Ovary (tissue), 9 donors: ENCODE measurements around the gene DDX60. TPM values are rescaled to one million over a fixed set of nuclear protein-coding genes. Genes with fewer than 3 reads are reported as not detected.

Experiments
- DNase-seq, 5 donors: peaks; one replicate each; pipeline ENCODE4 v3.0.0-alpha.2; 2019 to 2020
- H3K27ac ChIP-seq, 2 donors: fragments of 200-600 bp; one replicate each; pipeline versions ENCODE4 v1.5.1 to v1.8.0; 2019 to 2022
- H3K27me3 ChIP-seq: fragments of 200-600 bp; one replicate; pipeline ENCODE4 v1.8.0; 2022
- H3K36me3 ChIP-seq: fragments of 200-600 bp; sonication (generic); one replicate; pipeline ENCODE4 v1.5.1; 2019
- H3K4me1 ChIP-seq: one replicate; pipeline ENCODE4 v1.8.1; 2013; ENCODE audit warnings: mild to moderate bottlenecking, moderate library complexity; ENCODE audit not compliant: insufficient read depth
- H3K4me3 ChIP-seq: fragments of 200-600 bp; sonication (generic); one replicate; pipeline ENCODE4 v1.5.1; 2017
- H3K9me3 ChIP-seq, 2 donors: fragments of 200-600 bp in 1 of 2; sonication (generic) in 1 of 2; one replicate each; pipeline versions ENCODE4 v1.5.1 to v1.8.1; 2013 to 2019; ENCODE audit warnings: mild to moderate bottlenecking in 1 of 2, moderate library complexity in 1 of 2
- CTCF ChIP-seq, 3 donors: fragments of 450-650 bp in 2 of 3; fragments of 200-600 bp in 1 of 3; IDR thresholded peaks; one replicate each; pipeline versions ENCODE4 v1.5.1 to v1.8.0; 2016 to 2022; ENCODE audit warnings: antibody characterized with exemption in 3 of 3, mild to moderate bottlenecking in 1 of 3
- EP300 ChIP-seq: sonication (generic); formaldehyde crosslinking; IDR thresholded peaks from one replicate; pipeline ENCODE4 v1.6.1; 2017; ENCODE audit warnings: antibody characterized with exemption
- POLR2A ChIP-seq: fragments of 450-650 bp; IDR thresholded peaks from one replicate; pipeline ENCODE4 v1.6.1; 2017; ENCODE audit warnings: antibody characterized with exemption, mild to moderate bottlenecking, moderate library complexity
- WGBS, 3 donors: extraction: QIAGEN DNeasy Blood & Tissue Kit in 1 of 3; methylation state at CpG; one replicate each; pipeline versions ENCODE4 v1.1.5 to v1.1.7; 2013 to 2017; 5-methylcytosine and 5-hydroxymethylcytosine counted together
- intact Hi-C, 4 donors: fragments of 100-400 bp; cut with DNase I; formaldehyde crosslinking; loops; one replicate each; pipeline versions ENCODE4 v1.11.0 to v1.15.1; 2022 to 2023
- polyA plus RNA-seq, 2 donors: library from polyadenylated mRNA; stranded (reverse); fragments of 200-250 nt in 1 of 2; fragments of 350-450 nt in 1 of 2; fragmentation: Illumina TruSeq in 1 of 2; extraction: RNeasy Lipid Tissue Mini Kit (QIAGEN cat#74804) in 1 of 2; gene quantifications; one replicate each; pipeline ENCODE4 v1.2.3, GENCODE V29; 2013 to 2014
- total RNA-seq, 7 donors: library from RNA; depleted of rRNA in 2 of 7; stranded (reverse); fragments of >200 nt in 2 of 7; fragmentation: NEBNext Ultra II Directional in 3 of 7; extraction: Animal tissue kit (Norgen Biotek cat#: 25700) in 3 of 7; gene quantifications; one replicate each; pipeline versions ENCODE4 v1.1.0 to v1.2.4, GENCODE V29; 2016 to 2023
- donor health status: DM: no; HTN: no; CAD: no; lungs with moderate emphysema.
- donor health status: DM: no; HTN: no; CAD: no.
- donor health status: Bipolar disorder and iron deficiency.
- donor health status: DM: yes; HTN: yes; CAD: no.
- donor health status: DM: no; HTN: no; CAD: no.
- donor health status: DM: yes; HTN: yes; CAD: no.

Gene DDX60
- total and polyA plus RNA-seq, 9 donors = 12.0 to 31.6 (median 24.8) TPM

DNA sequence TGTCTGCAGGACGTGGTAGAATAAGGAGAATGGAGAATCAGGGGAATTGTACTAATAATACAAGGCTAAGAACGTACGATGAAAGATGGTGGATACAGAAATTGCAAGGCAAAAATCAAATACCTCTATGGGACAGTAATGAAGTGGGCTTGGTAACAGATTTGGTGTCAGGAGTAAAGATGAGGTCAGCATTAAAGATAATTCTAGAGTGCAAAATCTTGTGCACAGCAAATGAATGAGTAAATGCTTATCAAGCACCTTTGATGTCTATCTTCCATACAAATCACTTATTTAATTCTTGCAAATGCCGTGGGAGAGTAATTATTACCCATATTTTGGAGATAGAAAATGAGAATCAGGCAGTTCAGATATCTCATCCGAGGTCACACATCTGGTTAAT, 70.9 kb downstream of the DDX60 start:
- Histone ChIP-seq H3K27me3 (no peaks in the 10 kb centered on the region), H3K4me1 (no peaks in the 10 kb centered on the region), H3K36me3 (no peaks in the 10 kb centered on the region), H3K4me3 (no peak overlapping the region), H3K9me3 (no peaks in the 10 kb centered on the region), H3K27ac (no peak overlapping the region)
- TF ChIP-seq POLR2A = no peak
- TF ChIP-seq CTCF (IDR thresholded peaks at IDR 0.05) = no peak
- TF ChIP-seq EP300 = no peak
- intact Hi-C loops = no loop called here
- no peak for DNase-seq
- 85 to 92% (median 92%) methylated on average over 5 of the region's 5 CpGs for WGBS, 3 donors

- DNase-seq = no peak
- no peaks in the 10 kb centered on the region for H3K36me3 ChIP-seq
- H3K9me3 ChIP-seq = peaks cover 0 to 3% of the 10 kb centered on the region in 2 donors
- no peak overlapping the region for H3K4me3 ChIP-seq
- intact Hi-C loops = no loop called here
- no peaks in the 10 kb centered on the region for H3K27me3 ChIP-seq
- H3K27ac ChIP-seq = no peak overlapping the region
- no peak for TF ChIP-seq CTCF (IDR thresholded peaks at IDR 0.05)
- TF ChIP-seq POLR2A = no peak
- no peak for TF ChIP-seq EP300
- WGBS, 3 donors = 80 to 96% (median 95%) methylated on average over 3 of the region's 3 CpGs
- H3K4me1 ChIP-seq = no peaks in the 10 kb centered on the region
These were observed 76.6 kb downstream of the DDX60 start for GRCh38 chr4:168241953-168242352.

DNA sequence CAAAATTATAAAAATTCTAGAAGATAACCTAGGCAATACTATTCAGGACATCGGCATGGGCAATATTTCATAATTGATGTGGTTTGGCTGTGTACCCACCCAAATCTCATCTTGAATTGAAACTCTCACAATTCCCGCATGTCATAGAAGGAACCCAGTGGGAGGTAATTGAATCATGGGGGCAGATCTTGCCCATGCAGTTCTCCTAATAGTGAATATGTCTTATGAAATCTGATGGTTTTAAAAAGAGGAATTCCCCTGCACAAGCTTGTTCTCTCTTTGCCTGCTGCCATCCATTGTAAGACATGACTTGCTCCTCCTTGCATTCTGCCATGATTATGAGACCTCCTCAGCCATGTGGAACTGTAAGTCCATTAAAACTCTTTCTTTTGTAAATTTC, 77.7 kb downstream of the DDX60 start:
- WGBS, 3 donors = 97 to 100% (median 97%) methylated on average over 2 of the region's 2 CpGs
- H3K4me3 ChIP-seq = no peak overlapping the region
- no peak for DNase-seq
- peaks cover 0 to 3% of the 10 kb centered on the region in 2 donors for H3K9me3 ChIP-seq
- no peak for TF ChIP-seq CTCF (IDR thresholded peaks at IDR 0.05)
- no peak for TF ChIP-seq POLR2A
- no peak for TF ChIP-seq EP300
- H3K36me3 ChIP-seq = no peaks in the 10 kb centered on the region
- no peaks in the 10 kb centered on the region for H3K4me1 ChIP-seq
- no peak overlapping the region for H3K27ac ChIP-seq
- H3K27me3 ChIP-seq = no peaks in the 10 kb centered on the region
- intact Hi-C loops = no loop called here

GRCh38 chr4:168221301-168221700, 97.3 kb downstream of the DDX60 start:
- Histone ChIP-seq H3K4me1 (peaks cover 1% of the 10 kb centered on the region), H3K36me3 (no peaks in the 10 kb centered on the region), H3K4me3 (no peak overlapping the region), H3K27ac (no peak overlapping the region), H3K27me3 (no peaks in the 10 kb centered on the region), H3K9me3 (no peaks in the 10 kb centered on the region)
- TF ChIP-seq POLR2A (no peak), EP300 (no peak), CTCF (IDR thresholded peaks at IDR 0.05) (no peak)
- no peak for DNase-seq
- 3 to 4% (median 4%) methylated on average over 2 of the region's 2 CpGs for WGBS, 3 donors
- intact Hi-C loops = no loop called here

DNA sequence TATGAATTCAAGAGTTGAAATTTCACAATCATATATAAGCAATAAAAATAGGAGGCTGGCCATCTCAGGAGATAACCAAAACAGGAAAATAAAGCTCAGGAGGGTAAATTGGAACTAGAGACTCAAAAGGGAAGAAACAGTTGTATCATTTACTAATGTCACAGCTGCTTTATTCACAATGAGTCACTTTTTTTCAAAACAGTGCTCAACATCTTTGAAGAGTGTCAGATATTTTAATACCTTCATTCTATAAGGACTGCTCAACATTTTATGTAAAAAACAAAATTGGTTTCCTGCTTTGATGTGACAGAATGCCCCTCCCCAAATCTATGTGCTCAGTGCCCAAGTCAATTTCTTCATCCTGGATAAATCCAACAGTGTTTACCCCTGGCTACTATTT, 97.7 kb downstream of the DDX60 start:
- no peak overlapping the region for H3K27ac ChIP-seq
- intact Hi-C loops = no loop called here
- no peak overlapping the region for H3K4me3 ChIP-seq
- peaks cover 1% of the 10 kb centered on the region for H3K4me1 ChIP-seq
- no peaks in the 10 kb centered on the region for H3K9me3 ChIP-seq
- TF ChIP-seq CTCF (IDR thresholded peaks at IDR 0.05) = no peak
- TF ChIP-seq POLR2A = no peak
- no peak for TF ChIP-seq EP300
- H3K27me3 ChIP-seq = no peaks in the 10 kb centered on the region
- H3K36me3 ChIP-seq = no peaks in the 10 kb centered on the region
- no peak for DNase-seq
